ENCODE data around the gene TMTC1. TPM values are rescaled to one million over a fixed set of nuclear protein-coding genes. Genes with fewer than 3 reads are reported as not detected.

Gene TMTC1
- polyA plus RNA-seq, 1 of the 3 experiments (the other 2 are of a cell fraction), result 0.13 TPM

DNA sequence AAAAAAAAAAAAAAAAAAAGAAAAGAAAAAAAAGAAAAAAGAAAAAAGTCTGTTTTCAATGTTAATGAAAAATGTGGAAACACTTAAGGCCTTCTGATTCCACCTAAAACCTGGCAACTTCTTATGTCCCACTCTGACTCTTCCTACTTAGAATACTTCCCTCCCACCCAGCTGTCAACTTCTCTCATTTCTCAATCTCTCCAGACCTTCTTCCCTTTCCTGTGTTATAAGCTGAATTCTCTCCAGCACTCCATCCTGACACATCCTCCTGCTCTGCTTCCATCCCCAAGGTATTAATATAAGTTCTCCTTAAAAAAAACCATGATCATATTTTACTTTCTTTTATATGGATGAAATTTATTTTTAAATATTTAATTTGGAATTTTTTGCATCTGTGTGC lies 20.3 kb upstream of the TMTC1 start:
- H3K36me3 ChIP-seq (replicated peaks in 1 of 2; ENCODE audit: control insufficient read depth in 1 of 2, insufficient read depth in 2 of 2, low read length in 1 of 2), result no peaks in the 10 kb centered on the region
- H3F3A ChIP-seq (replicated peaks; ENCODE audit: insufficient read depth), result no peaks in the 10 kb centered on the region
- no peak overlapping the region for H3K4me3 ChIP-seq (ENCODE audit: low read depth in 2 of 2, low read length in 1 of 2)
- DNase-seq, result no peak
- H2AFZ ChIP-seq (ENCODE audit: low read depth), result no peak overlapping the region
- H4K20me1 ChIP-seq (ENCODE audit: insufficient read depth), result no peaks in the 10 kb centered on the region
- no peak for TF ChIP-seq MXI1 (IDR thresholded peaks at IDR 0.05; ENCODE audit: low read depth, low read length)
- no peak for TF ChIP-seq TEAD4 (IDR thresholded peaks at IDR 0.05; ENCODE audit: borderline replicate concordance, insufficient read depth)
- no peak for TF ChIP-seq SIN3A (IDR thresholded peaks at IDR 0.05; ENCODE audit: borderline replicate concordance, low read depth, low read length)
- TF ChIP-seq MEF2A (IDR thresholded peaks at IDR 0.05; ENCODE audit: borderline replicate concordance, low read depth), result no peak
- no peak for TF ChIP-seq TAF1 (IDR thresholded peaks at IDR 0.05; ENCODE audit: borderline replicate concordance, low read depth, low read length)
- TF ChIP-seq, protein P1, sequence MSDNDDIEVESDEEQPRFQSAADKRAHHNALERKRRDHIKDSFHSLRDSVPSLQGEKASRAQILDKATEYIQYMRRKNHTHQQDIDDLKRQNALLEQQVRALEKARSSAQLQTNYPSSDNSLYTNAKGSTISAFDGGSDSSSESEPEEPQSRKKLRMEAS (IDR thresholded peaks at IDR 0.05; ENCODE audit: low read depth), result no peak
- TF ChIP-seq FOSL2 (IDR thresholded peaks at IDR 0.05; ENCODE audit: borderline replicate concordance, low read depth), result no peak
- no peak for TF ChIP-seq CHD2 (IDR thresholded peaks at IDR 0.05; ENCODE audit: low read length, partially characterized antibody)
- TF ChIP-seq RXRA (IDR thresholded peaks at IDR 0.05; ENCODE audit: borderline replicate concordance, low read depth), result no peak
- no peak for TF ChIP-seq RAD21 (IDR thresholded peaks at IDR 0.05; ENCODE audit: low read length)
- CTCF ChIA-PET, result interaction anchor here (0.6 kb wide), 1 partner anchor 302 kb away, joined by 3 read pairs; no protein-coding TSS in a partner anchor
- no peaks in the 10 kb centered on the region for H3K27me3 ChIP-seq (ENCODE audit: insufficient read depth)
- no peaks in the 10 kb centered on the region for H3K9me2 ChIP-seq
- H3K27ac ChIP-seq (ENCODE audit: low read depth in 2 of 2, low read length in 1 of 2), result no peak overlapping the region
- POLR2A ChIA-PET, result no interaction called here
- no peak overlapping the region for H3K4me2 ChIP-seq
- H3K79me2 ChIP-seq (ENCODE audit: insufficient read depth), result no peaks in the 10 kb centered on the region
- H3K9me3 ChIP-seq, result no peaks in the 10 kb centered on the region
- peaks cover 0 to 5% of the 10 kb centered on the region in 2 experiments; a peak in 2 of 4 replicates for H3K4me1 ChIP-seq (ENCODE audit: control insufficient read depth in 1 of 2, insufficient read depth in 2 of 2, low read depth in 1 of 2, low read length in 1 of 2)
- no peak overlapping the region for H3K9ac ChIP-seq

DNA sequence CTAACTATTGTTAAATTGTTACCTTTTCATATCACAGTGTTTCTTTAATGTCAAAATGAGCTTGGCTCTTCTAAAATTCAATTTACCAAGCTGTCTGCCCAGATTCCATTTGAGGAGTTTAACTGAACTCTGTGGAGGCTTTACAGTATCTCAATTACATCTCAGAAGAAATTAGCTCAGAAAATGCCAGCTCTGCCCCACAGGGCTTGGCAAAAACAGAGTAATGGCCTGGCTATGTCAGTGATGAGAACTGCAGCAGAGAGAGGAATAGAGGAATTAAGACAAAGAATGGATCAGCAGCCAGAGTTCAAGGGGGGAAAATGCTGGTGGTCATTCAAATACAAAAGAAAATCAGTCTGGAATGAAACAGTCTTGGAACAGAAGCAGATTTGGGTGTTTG lies 15.8 kb upstream of the TMTC1 start:
- no peaks in the 10 kb centered on the region for H3K9me3 ChIP-seq

More for the DNA sequence above, 15.8 kb upstream of the TMTC1 start:
- ChIA-PET CTCF (interaction anchor here (1.0 kb wide), 1 partner anchor 16 kb away, joined by 3 read pairs; the partner anchor contains the start of gene TMTC1), POLR2A (no interaction called here)
- DNase-seq, result peak; percentile 20
- Histone ChIP-seq H2AFZ (ENCODE audit: low read depth) (no peak overlapping the region), H3K27me3 (ENCODE audit: insufficient read depth) (no peaks in the 10 kb centered on the region), H4K20me1 (ENCODE audit: insufficient read depth) (no peaks in the 10 kb centered on the region), H3K79me2 (ENCODE audit: insufficient read depth) (no peaks in the 10 kb centered on the region), H3K9ac (no peak overlapping the region), H3K4me3 (ENCODE audit: low read depth in 2 of 2, low read length in 1 of 2) (no peak overlapping the region), H3K36me3 (replicated peaks in 1 of 2; ENCODE audit: control insufficient read depth in 1 of 2, insufficient read depth in 2 of 2, low read length in 1 of 2) (no peaks in the 10 kb centered on the region), H3K4me2 (no peak overlapping the region), H3K4me1 (ENCODE audit: control insufficient read depth in 1 of 2, insufficient read depth in 2 of 2, low read depth in 1 of 2, low read length in 1 of 2) (peaks cover 5 to 7% of the 10 kb centered on the region in 2 experiments; a peak in 2 of 4 replicates), H3F3A (replicated peaks; ENCODE audit: insufficient read depth) (no peaks in the 10 kb centered on the region), H3K27ac (ENCODE audit: low read depth in 2 of 2, low read length in 1 of 2) (no peak overlapping the region), H3K9me2 (no peaks in the 10 kb centered on the region)
- no peak for TF ChIP-seq FOXM1 (IDR thresholded peaks at IDR 0.05; ENCODE audit: low read depth)
- no peak for TF ChIP-seq SIN3A (IDR thresholded peaks at IDR 0.05; ENCODE audit: borderline replicate concordance, low read depth, low read length)
- no peak for TF ChIP-seq JUND (IDR thresholded peaks at IDR 0.05)
